ENCODE results near the gene SLC51A.
A peak's percentile ranks its signal among the peaks of the same experiment; 100 is the strongest.
"Not testable (repeated sequence)": the region's sequence is repeated elsewhere in the genome, so short reads cannot be mapped to it uniquely, and the experiment has no call there.

Gene SLC51A

GRCh38 chr3:196203846-196204245, 12.5 kb upstream of the SLC51A start:
- H3K27ac ChIP-seq = no peak overlapping the region
- no peak for TF ChIP-seq CTCF (IDR thresholded peaks at IDR 0.05)
- no peak for TF ChIP-seq ZFX (IDR thresholded peaks at IDR 0.05; ENCODE audit: borderline replicate concordance)

- H3K27ac ChIP-seq = not testable (repeated sequence)
These were observed 10.7 kb upstream of the SLC51A start for GRCh38 chr3:196205442-196206205.

- TF ChIP-seq ZFX (IDR thresholded peaks at IDR 0.05; ENCODE audit: borderline replicate concordance) (no peak), CTCF (IDR thresholded peaks at IDR 0.05) (no peak)
- 0 out of 2 replicates have a peak overlapping the region, but pooled peaks have one; percentile 61 for H3K27ac ChIP-seq
These were observed 9.0 kb upstream of the SLC51A start for GRCh38 chr3:196207159-196207832.

- no peak for TF ChIP-seq CTCF (IDR thresholded peaks at IDR 0.05)
- TF ChIP-seq ZFX (IDR thresholded peaks at IDR 0.05; ENCODE audit: borderline replicate concordance) = no peak
- H3K27ac ChIP-seq = peak overlapping the region; percentile 61
These were observed 8.3 kb upstream of the SLC51A start for GRCh38 chr3:196207833-196208607.

- H3K27ac ChIP-seq = no peak overlapping the region
- TF ChIP-seq CTCF (IDR thresholded peaks at IDR 0.05) (no peak), ZFX (IDR thresholded peaks at IDR 0.05; ENCODE audit: borderline replicate concordance) (no peak)
These were observed 7.2 kb upstream of the SLC51A start for GRCh38 chr3:196208942-196209695.

GRCh38 chr3:196209944-196210672, 6.2 kb upstream of the SLC51A start:
- not testable (repeated sequence) for H3K27ac ChIP-seq

- TF ChIP-seq CTCF (IDR thresholded peaks at IDR 0.05) (no peak), ZFX (IDR thresholded peaks at IDR 0.05; ENCODE audit: borderline replicate concordance) (no peak)
These were observed 5.4 kb upstream of the SLC51A start, which contains the start of gene ZDHHC19 for GRCh38 chr3:196210673-196211556. Gene ZDHHC19 (minus strand): TSS chr3:196211400. CDS start chr3:196211315, 85 bp downstream.

More at GRCh38 chr3:196210673-196211556, 5.4 kb upstream of the SLC51A start, which contains the start of gene ZDHHC19:
- H3K27ac ChIP-seq = no peak within 1 kb of the TSS
